GM12878 (cell line): ENCODE measurements around the gene SLX4IP. TPM values are rescaled to one million over a fixed set of nuclear protein-coding genes. Genes with fewer than 3 reads are reported as not detected.
A peak's percentile ranks its signal among the peaks of the same experiment; 100 is the strongest.

ENCODE experiments used
- BMI1 ChIP-seq: fragments of 450-650 bp; IDR thresholded peaks from 2 replicates; pipeline ENCODE4 v1.6.1; 2016; ENCODE audit warnings: mild to moderate bottlenecking, moderate library complexity, borderline replicate concordance
- CHD1 ChIP-seq: IDR thresholded peaks from 2 replicates; pipeline ENCODE4 v1.6.1; 2012; ENCODE audit warnings: low read depth, low read length, improper control_type of control experiment
- CHD2 ChIP-seq: IDR thresholded peaks from 2 replicates; pipeline ENCODE4 v1.6.1; 2011; ENCODE audit warnings: low read depth, low read length, improper control_type of control experiment, borderline replicate concordance
- FOXK2 ChIP-seq: fragments of 450-650 bp; IDR thresholded peaks from 2 replicates; pipeline ENCODE4 v1.6.1; 2017; ENCODE audit warnings: mild to moderate bottlenecking, moderate library complexity
- IKZF1 ChIP-seq: fragments of 450-650 bp; conservative IDR thresholded peaks from 2 replicates; pipeline ENCODE4 v1.6.1; 2017; ENCODE audit warnings: antibody characterized with exemption, mild to moderate bottlenecking
- KAT2A ChIP-seq: conservative IDR thresholded peaks from 2 replicates; pipeline ENCODE4 v1.6.1; 2011; ENCODE audit warnings: low read depth, low read length; ENCODE audit not compliant: control insufficient read depth
- NFYA ChIP-seq: IDR thresholded peaks from 2 replicates; pipeline ENCODE4 v1.6.1; 2011; ENCODE audit warnings: low read depth, mild to moderate bottlenecking, low read length, improper control_type of control experiment, borderline replicate concordance
- NR2F1 ChIP-seq: fragments of 450-650 bp; conservative IDR thresholded peaks from 2 replicates; pipeline ENCODE4 v1.6.1; 2017; ENCODE audit warnings: mild to moderate bottlenecking
- PAX5 ChIP-seq: IDR thresholded peaks from 2 replicates; pipeline ENCODE4 v1.6.1; 2011; ENCODE audit warnings: low read depth, low read length, borderline replicate concordance
- RELA ChIP-seq: fragments of 450-650 bp; IDR thresholded peaks from 2 replicates; pipeline ENCODE4 v1.8.0; 2014; ENCODE audit warnings: borderline replicate concordance; ENCODE audit not compliant: partially characterized antibody
- SREBF2 ChIP-seq: IDR thresholded peaks from 2 replicates; pipeline ENCODE4 v1.6.1; 2012; ENCODE audit warnings: mild to moderate bottlenecking, low read length
- SRF ChIP-seq, 2 experiments: IDR thresholded peaks; 2 replicates each; pipeline ENCODE4 v1.6.1; 2011; ENCODE audit warnings: low read depth in 2 of 2, low read length in 2 of 2, mild to moderate bottlenecking in 1 of 2, moderate library complexity in 1 of 2
- TCF3 ChIP-seq: IDR thresholded peaks from 2 replicates; pipeline ENCODE4 v1.6.1; 2012; ENCODE audit warnings: low read depth, mild to moderate bottlenecking, low read length, borderline replicate concordance; ENCODE audit not compliant: insufficient read depth
- ZBED1 ChIP-seq: IDR thresholded peaks from 2 replicates; pipeline ENCODE4 v1.6.1; 2016; ENCODE audit warnings: borderline replicate concordance
- polyA plus RNA-seq, 11 experiments: library from polyadenylated mRNA; depleted of rRNA in 4 of 11; unstranded in 6 of 11; stranded (reverse) in 5 of 11; fragments of >200 nt; fragmentation: Nextera tagmentation in 4 of 11; fragmentation: Illumina TruSeq in 1 of 11; extraction: Ambion mirVana in 4 of 11; extraction: Trizol in 1 of 11; gene quantifications; 1 replicate in 1 of 11; 2 replicates in 10 of 11; pipeline versions ENCODE4 v1.2.1 to v1.2.3, GENCODE V29; 2011 to 2016; ENCODE audit warnings: inconsistent platforms in 2 of 11, missing spikeins in 2 of 11, low read depth in 1 of 11
- total RNA-seq, 4 experiments: library from RNA; depleted of rRNA in 3 of 4; stranded (reverse); fragments of >200 nt in 3 of 4; fragmentation: Illumina TruSeq in 1 of 4; extraction: Trizol in 1 of 4; gene quantifications; 2 replicates each; pipeline versions ENCODE4 v1.2.1 to v1.2.3, GENCODE V29; 2013 to 2021
- TF ChIP-seq, protein P1 (sequence below): IDR thresholded peaks from 2 replicates; pipeline ENCODE4 v1.6.1; 2011; ENCODE audit warnings: mild to moderate bottlenecking, low read depth, low read length, moderate library complexity; ENCODE audit not compliant: insufficient replicate concordance
- TF ChIP-seq, protein P2 (sequence below): IDR thresholded peaks from 2 replicates; pipeline ENCODE4 v1.6.1; 2012; ENCODE audit warnings: low read length, inconsistent platforms
- TF ChIP-seq, protein P3 (sequence below): fragments of 450-650 bp; formaldehyde crosslinking; IDR thresholded peaks from 2 replicates; pipeline ENCODE4 v1.5.0; 2022; ENCODE audit warnings: mild to moderate bottlenecking, missing genetic modification characterization
- TF ChIP-seq, protein P4 (sequence below): IDR thresholded peaks from 2 replicates; pipeline ENCODE4 v1.6.1; 2012; ENCODE audit warnings: mild to moderate bottlenecking, low read depth, low read length

Gene SLX4IP
- total and polyA plus RNA-seq, 10 of the 15 experiments (the other 5 are each of a cell fraction or from before 2014, with no cell fraction given) = 2.2 to 11.0 (median 6.3) TPM

DNA sequence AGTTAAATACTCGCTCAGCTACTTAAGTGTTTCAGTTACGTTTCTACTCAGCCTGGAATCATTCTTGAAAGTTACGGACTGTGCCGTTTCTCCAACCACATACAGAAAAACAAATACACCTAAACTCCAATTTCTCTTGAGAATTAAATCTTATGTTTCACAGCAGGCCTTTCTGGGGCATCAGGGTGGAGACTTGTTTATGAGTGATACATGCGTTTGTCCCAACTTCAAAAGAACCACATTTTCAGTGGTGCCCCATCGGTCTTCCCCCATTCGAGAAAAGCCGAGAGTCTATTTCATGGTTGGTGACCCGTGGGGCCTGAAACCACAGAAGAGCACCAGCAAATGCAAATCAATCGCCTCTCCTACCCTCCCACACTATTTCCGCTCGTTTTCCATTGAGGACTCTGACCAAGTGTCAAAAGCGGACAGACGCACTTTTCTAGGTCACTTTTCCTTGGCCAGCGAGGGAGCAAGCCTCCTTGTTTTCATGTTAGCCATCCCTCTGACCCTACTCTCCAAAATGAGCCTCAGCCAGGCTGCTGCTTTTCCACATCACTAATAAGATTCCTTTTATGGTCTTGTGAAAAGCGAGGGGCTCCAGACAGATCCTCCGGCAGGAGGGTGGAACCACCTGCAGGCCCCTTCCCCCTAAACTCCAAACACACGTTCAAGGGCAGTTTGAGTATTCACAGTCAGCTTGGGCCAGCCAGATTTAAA, 235.6 kb downstream of the SLX4IP start (continued):
- no peak for TF ChIP-seq KAT2A
- TF ChIP-seq NFYA = no peak
- no peak for TF ChIP-seq TCF3
- TF ChIP-seq, protein P1, sequence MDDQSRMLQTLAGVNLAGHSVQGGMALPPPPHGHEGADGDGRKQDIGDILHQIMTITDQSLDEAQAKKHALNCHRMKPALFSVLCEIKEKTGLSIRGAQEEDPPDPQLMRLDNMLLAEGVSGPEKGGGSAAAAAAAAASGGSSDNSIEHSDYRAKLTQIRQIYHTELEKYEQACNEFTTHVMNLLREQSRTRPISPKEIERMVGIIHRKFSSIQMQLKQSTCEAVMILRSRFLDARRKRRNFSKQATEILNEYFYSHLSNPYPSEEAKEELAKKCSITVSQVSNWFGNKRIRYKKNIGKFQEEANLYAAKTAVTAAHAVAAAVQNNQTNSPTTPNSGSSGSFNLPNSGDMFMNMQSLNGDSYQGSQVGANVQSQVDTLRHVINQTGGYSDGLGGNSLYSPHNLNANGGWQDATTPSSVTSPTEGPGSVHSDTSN = no peak
- TF ChIP-seq SREBF2 = no peak
- TF ChIP-seq CHD2 = 0 out of 2 replicates have a peak, but pooled peaks have one; percentile 42
- TF ChIP-seq, protein P2, sequence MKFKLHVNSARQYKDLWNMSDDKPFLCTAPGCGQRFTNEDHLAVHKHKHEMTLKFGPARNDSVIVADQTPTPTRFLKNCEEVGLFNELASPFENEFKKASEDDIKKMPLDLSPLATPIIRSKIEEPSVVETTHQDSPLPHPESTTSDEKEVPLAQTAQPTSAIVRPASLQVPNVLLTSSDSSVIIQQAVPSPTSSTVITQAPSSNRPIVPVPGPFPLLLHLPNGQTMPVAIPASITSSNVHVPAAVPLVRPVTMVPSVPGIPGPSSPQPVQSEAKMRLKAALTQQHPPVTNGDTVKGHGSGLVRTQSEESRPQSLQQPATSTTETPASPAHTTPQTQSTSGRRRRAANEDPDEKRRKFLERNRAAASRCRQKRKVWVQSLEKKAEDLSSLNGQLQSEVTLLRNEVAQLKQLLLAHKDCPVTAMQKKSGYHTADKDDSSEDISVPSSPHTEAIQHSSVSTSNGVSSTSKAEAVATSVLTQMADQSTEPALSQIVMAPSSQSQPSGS = peak; percentile 56; the same call in 1 of the 2 replicates
- TF ChIP-seq NR2F1 = peak; percentile 97
- TF ChIP-seq FOXK2 = no peak
- TF ChIP-seq PAX5 = peak; percentile 96
- peak; percentile 84; the same call in 1 of the 2 replicates for TF ChIP-seq ZBED1
- TF ChIP-seq, protein P3, sequence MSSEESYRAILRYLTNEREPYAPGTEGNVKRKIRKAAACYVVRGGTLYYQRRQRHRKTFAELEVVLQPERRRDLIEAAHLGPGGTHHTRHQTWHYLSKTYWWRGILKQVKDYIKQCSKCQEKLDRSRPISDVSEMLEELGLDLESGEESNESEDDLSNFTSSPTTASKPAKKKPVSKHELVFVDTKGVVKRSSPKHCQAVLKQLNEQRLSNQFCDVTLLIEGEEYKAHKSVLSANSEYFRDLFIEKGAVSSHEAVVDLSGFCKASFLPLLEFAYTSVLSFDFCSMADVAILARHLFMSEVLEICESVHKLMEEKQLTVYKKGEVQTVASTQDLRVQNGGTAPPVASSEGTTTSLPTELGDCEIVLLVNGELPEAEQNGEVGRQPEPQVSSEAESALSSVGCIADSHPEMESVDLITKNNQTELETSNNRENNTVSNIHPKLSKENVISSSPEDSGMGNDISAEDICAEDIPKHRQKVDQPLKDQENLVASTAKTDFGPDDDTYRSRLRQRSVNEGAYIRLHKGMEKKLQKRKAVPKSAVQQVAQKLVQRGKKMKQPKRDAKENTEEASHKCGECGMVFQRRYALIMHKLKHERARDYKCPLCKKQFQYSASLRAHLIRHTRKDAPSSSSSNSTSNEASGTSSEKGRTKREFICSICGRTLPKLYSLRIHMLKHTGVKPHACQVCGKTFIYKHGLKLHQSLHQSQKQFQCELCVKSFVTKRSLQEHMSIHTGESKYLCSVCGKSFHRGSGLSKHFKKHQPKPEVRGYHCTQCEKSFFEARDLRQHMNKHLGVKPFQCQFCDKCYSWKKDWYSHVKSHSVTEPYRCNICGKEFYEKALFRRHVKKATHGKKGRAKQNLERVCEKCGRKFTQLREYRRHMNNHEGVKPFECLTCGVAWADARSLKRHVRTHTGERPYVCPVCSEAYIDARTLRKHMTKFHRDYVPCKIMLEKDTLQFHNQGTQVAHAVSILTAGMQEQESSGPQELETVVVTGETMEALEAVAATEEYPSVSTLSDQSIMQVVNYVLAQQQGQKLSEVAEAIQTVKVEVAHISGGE (CRISPR knock-in tag) = no peak
- TF ChIP-seq SRF (IDR thresholded peaks at IDR 0.05; ENCODE audit: low read depth in 2 of 2, low read length in 2 of 2) = peak in 1 of 2 experiments; percentile 47; a peak in 1 of 4 replicates
- TF ChIP-seq BMI1 = no peak; the same call in 1 of the 2 replicates
- TF ChIP-seq RELA = no peak
- TF ChIP-seq IKZF1 = peak; percentile 93
- TF ChIP-seq CHD1 = no peak
- TF ChIP-seq, protein P4, sequence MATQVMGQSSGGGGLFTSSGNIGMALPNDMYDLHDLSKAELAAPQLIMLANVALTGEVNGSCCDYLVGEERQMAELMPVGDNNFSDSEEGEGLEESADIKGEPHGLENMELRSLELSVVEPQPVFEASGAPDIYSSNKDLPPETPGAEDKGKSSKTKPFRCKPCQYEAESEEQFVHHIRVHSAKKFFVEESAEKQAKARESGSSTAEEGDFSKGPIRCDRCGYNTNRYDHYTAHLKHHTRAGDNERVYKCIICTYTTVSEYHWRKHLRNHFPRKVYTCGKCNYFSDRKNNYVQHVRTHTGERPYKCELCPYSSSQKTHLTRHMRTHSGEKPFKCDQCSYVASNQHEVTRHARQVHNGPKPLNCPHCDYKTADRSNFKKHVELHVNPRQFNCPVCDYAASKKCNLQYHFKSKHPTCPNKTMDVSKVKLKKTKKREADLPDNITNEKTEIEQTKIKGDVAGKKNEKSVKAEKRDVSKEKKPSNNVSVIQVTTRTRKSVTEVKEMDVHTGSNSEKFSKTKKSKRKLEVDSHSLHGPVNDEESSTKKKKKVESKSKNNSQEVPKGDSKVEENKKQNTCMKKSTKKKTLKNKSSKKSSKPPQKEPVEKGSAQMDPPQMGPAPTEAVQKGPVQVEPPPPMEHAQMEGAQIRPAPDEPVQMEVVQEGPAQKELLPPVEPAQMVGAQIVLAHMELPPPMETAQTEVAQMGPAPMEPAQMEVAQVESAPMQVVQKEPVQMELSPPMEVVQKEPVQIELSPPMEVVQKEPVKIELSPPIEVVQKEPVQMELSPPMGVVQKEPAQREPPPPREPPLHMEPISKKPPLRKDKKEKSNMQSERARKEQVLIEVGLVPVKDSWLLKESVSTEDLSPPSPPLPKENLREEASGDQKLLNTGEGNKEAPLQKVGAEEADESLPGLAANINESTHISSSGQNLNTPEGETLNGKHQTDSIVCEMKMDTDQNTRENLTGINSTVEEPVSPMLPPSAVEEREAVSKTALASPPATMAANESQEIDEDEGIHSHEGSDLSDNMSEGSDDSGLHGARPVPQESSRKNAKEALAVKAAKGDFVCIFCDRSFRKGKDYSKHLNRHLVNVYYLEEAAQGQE = no peak
